HG02763 (cell line): ENCODE measurements around the gene OLFM1.

Source experiments
- ATAC-seq: cut with Tn5 transposase; IDR thresholded peaks from one replicate; pipeline ENCODE4 v1.9.1; 2021; ENCODE audit warnings: mild to moderate bottlenecking, moderate library complexity; ENCODE audit not compliant: unreplicated experiment

Gene OLFM1

GRCh38 chr9:135087489-135087792, at the start of gene OLFM1:
Gene OLFM1 (plus strand): TSS chr9:135087668. CDS start chr9:135087990, 322 bp downstream.
- ATAC-seq: no peak

GRCh38 chr9:135038331-135038730, 49.1 kb upstream of the OLFM1 start:
- ATAC-seq: no peak

- ATAC-seq: no peak
Observed at GRCh38 chr9:135038826-135039225, 48.6 kb upstream of the OLFM1 start.

DNA sequence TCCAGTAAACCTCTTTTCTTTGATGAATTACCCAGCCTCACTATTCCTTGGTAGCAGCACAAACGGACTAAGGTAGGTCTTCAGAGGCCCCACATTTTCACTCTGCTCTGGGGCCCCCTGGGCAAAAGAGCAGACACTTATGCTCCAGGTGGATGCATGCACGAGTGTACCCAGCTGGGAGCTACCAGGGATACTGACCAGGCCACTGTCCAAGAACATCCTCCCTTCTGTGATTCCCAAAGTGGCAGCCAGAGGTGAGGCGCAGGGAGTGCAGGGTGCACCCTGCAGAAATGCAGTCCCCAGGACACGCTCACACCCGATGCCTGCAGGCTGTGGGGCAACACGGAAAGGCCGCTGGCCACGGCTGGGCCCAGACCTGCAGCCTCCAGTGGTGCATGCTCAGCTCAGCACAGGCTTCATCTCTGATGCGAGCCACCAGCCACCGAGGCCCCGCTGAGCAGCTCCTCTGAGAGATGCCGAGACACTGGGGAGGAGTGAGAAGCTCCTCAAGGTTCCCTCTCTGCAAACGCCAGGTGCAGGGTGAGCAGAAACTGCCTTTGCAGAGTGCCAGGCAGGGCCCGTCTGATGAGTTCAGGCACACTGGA, 48.1 kb upstream of the OLFM1 start:
- no peak for ATAC-seq

DNA sequence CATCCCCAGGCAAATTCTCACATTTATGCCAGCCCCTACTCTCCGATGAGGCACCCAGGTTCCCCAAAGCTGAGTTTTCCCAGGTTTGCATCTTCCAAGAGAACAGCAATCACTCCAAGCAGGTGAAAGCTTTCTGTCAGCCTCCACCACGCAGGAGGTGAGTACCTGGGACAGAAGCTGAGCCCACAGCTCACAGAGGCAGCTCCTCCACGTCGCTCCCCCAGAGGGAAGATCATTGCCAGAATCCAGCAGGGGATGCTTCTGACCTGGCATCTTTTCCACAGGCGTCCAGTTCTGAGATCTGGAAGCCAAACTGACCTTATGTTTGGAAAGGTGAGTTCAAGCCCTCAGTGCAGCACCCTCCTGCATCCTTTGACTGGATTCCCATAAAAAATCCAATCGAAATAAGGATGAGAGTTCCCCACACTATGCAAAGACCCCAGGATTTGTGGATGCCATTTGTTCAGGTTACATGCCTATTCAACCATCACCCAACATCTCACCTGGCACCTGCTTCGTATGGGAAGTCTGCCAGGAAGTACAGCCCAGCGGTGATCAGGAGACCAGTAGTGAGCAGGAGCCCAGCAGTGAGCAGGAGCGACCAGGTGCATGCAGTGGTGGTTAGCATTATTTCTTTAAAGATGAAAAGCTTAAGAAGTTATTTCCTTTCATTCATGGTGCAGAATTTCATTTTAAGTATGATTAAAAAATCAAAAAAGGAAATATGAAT, 47.4 kb upstream of the OLFM1 start:
- ATAC-seq: no peak

DNA sequence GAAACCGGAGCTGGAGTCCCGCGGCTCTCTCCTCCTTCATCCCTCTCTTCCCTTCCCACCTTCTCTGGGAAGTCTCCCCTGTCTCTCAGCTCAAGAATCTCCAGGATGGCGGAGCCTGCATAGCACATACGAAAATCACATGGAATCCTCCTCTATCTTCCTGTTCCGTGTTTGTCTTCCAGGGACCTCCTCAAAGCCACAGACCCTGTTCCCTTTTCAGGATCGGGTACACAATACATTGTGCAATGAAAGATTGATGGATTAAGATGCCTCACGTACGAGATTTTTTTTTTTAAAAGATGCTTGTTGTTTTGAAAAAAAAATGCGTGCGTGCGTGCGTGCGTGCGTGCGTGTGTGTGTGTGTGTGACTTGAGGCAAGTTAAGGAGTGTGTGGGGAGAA, 46.6 kb upstream of the OLFM1 start:
- ATAC-seq: no peak

GRCh38 chr9:135043345-135043744, 44.1 kb upstream of the OLFM1 start:
- no peak for ATAC-seq

DNA sequence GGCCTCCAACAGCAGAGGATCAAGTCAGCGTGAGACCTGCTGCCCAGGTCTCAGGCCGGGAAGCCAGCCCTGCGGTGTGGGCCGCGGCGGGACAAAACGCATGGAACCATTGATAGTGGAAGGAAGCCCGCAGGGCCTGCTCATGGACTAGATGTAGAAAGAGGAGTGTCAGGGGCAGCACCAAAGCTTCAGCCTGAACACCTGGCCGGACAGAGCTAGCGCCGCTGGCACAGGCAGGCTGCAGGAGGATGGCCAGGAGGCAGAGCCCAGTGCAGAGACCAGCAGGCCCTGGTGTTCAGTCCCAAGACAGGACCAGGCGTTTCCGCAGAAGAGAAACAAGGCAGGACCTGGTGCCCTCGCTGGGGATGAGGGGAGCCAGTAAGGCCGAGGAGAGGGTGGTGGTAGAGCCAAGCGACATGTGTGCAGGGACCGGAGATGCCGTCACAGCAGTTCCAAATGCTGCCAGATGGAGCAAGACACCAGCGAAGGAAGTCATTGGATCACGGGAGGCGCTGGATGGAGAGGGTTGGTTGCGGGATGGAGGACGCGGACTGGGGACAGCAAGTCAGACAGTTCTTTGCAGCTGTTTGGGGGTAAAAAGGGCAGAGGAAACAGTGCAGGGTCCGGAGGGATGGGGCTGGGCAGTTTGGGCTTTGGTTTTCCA, 42.1 kb upstream of the OLFM1 start:
- no peak for ATAC-seq

DNA sequence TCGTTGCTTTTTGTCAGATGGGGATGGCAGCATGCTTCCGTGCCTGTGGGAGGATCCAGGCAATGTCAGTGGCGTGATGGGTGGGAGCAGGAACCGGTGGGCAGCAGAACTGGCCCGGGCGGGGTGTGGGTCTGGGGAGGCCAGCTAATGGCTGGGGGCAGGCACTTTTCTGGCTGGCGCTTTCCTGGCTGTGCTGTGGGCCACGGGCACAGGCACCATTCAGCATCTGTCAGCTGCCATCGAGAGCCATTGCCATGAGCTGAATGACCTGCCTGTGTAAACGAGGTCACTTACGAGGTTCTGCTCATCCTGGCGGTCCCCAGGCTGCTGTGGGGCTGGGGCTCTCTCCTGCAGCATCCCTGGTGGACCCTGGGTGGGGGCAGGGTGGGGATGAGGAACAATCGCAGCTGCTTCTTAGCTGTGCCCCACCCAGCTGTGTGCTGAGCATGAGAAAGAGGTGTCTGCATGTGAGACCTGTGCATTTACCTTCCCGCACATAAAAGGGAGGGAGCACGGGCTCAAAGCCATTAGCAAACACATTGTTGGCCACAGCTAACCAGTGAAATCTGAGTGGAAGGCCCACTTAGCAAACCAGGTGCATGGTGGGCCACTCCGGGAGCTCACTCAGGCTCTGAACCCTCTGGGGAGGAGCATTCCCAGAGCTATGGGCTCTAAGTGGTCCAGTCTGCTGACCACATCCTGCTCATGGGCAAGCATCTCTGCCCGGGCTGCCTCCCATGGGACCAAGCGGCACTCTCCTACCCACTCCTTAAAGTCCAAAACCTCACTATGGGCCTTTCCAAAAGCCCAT, 41.3 kb upstream of the OLFM1 start:
- ATAC-seq: no peak

GRCh38 chr9:135046739-135047350, 40.6 kb upstream of the OLFM1 start:
- no peak for ATAC-seq

DNA sequence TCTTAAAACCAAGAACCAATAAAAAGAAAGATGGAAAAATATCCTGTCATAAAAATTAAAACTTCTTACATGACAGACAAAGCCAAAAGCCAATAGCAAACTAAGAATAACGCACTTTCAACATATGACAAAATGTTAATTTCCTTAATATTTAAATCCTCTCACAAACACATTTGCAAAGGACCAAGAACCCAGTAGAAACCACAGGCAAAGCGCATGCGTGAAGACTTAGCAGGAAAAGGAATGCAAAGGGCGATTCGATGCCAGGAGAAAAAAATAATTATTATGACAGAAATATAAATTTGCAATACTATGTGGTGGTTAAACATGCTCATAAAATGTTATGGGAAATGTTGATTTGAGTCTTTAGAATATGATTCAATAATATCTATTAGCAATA, 39.9 kb upstream of the OLFM1 start:
- no peak for ATAC-seq

DNA sequence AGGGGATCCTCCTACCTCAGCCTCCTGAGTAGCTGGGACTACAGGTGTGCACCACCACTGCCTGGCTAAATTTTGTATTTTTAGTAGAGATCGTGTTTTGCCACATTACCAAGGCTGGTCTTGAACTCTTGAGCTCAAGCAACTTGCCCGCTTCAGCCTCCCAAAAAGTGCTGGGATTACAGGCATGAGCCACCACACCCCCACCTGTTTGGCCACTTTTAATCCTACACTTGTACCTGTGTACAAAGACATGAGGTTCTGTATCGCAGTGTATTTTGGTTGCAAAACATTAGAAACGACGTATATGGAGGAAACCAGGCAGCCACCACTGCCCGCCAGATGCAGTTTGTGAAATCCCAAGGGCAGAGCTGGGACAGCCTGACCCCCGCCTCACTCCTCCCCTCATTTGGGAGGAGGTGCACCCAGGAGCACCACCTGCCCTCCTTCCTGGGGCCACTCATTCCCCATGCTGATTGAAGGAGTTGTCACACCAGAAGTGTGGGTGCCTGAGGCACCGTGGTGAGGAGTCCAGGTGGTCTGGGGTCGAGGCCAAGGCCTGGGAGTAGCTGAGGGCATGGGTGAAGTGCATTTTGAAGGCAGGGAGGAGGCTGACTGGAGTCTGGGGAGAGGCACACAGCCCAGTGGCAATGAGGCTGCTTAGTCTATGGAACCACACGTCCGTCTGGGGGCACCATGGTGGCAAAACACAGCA, 39.3 kb upstream of the OLFM1 start:
- ATAC-seq: no peak

GRCh38 chr9:135048758-135049444, 38.6 kb upstream of the OLFM1 start:
- ATAC-seq: no peak

- ATAC-seq: no peak
Observed at GRCh38 chr9:135049460-135049859, 38.0 kb upstream of the OLFM1 start.

- ATAC-seq: no peak
Observed at GRCh38 chr9:135050072-135050990, 37.1 kb upstream of the OLFM1 start.

DNA sequence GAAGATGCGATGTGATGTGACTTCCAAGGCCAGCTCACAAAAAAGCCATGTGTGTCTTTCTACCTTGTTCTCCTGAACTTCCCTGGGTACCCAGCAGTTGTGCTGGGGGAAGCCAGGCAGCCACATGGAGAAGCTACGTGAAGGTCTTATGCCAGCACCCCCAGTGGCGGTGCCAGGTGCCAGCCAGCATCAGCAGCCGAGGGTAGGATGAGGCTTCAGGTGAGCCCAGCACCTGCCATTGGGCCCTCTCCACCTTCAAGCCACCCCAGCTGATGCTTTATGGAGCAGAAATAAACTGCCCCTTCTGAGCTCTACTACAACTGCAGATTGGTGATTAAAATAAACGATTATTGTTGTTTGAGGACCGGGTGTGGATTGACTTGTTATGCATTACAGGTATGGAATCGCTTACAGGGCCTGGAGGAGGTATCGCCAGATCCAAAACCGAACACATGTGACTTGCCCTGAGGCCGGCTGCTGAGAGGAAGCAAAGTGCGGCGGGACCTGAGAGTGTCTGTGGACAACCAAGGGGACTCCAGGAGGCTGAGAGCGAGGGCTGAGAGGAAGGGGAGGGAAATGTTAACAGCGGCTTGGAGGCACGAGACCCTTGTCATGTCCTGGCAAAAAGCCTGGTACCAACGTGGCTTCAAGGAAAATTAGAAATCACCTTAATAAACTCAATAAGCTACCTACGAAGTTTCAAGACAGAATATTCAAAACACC, 36.0 kb upstream of the OLFM1 start:
- ATAC-seq: no peak

- ATAC-seq: no peak
Observed at GRCh38 chr9:135053133-135053532, 34.3 kb upstream of the OLFM1 start.

DNA sequence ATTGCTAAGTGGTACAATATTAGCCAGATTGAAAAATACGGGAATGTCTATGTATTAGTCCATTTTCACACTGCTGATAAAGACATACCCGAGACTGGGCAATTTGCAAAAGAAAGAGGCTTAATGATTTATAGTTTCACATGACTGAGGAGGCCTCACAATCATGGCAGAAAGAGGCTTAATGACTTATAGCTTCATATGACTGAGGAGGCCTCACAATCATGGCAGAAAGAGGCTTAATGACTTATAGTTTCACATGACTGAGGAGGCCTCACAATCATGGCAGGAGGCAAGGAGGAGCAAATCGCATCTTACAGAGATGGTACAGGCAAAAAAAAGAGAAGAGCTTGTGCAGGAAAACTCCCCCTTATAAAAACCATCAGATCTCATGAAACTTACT, 32.3 kb upstream of the OLFM1 start:
- ATAC-seq: no peak
